GM12891 (cell line): ENCODE measurements around the gene EOMES.

Experiments used
- DNase-seq: peaks from one replicate; pipeline ENCODE4 v3.0.0; 2011; ENCODE audit warnings: low spot score; ENCODE audit not compliant: insufficient read length
- FAIRE-seq: peaks from 2 replicates; lab custom pipeline; 2011; peaks lifted over from hg19 to GRCh38; lab: Jason Lieb, UNC
- PAX5 ChIP-seq: IDR thresholded peaks from 2 replicates; pipeline ENCODE4 v1.6.1; 2011; ENCODE audit warnings: low read length, moderate library complexity, mild to moderate bottlenecking; ENCODE audit not compliant: insufficient read depth, severe bottlenecking
- POLR2A ChIP-seq: IDR thresholded peaks from 2 replicates; pipeline ENCODE4 v1.6.1; 2011; ENCODE audit warnings: low read depth, low read length, control low read depth
- POLR2AphosphoS5 ChIP-seq: IDR thresholded peaks from 2 replicates; pipeline ENCODE4 v1.6.1; 2011; ENCODE audit warnings: low read depth, low read length, control low read depth
- POU2F2 ChIP-seq: IDR thresholded peaks from 2 replicates; pipeline ENCODE4 v1.6.1; 2011; ENCODE audit warnings: low read depth, mild to moderate bottlenecking, control low read depth, low read length, moderate library complexity
- SPI1 ChIP-seq: IDR thresholded peaks from 2 replicates; pipeline ENCODE4 v1.6.1; 2011; ENCODE audit warnings: low read depth, low read length, control low read depth
- TAF1 ChIP-seq: IDR thresholded peaks from 2 replicates; pipeline ENCODE4 v1.6.1; 2011; ENCODE audit warnings: low read depth, low read length, control low read depth

EOMES gene

GRCh38 chr3:27730774-27731659 lies 8.9 kb upstream of the EOMES start:
- TF ChIP-seq SPI1: no peak
- no peak for TF ChIP-seq POU2F2

GRCh38 chr3:27729748-27730611 lies 7.9 kb upstream of the EOMES start:
- TF ChIP-seq PAX5 (no peak), POU2F2 (no peak), POLR2AphosphoS5 (no peak), TAF1 (no peak), POLR2A (no peak), SPI1 (no peak)
- no peak for DNase-seq
- FAIRE-seq: no peak

More at GRCh38 chr3:27730774-27731659, 8.9 kb upstream of the EOMES start:
- FAIRE-seq (no peak), DNase-seq (no peak)

- no peak for TF ChIP-seq POU2F2
- no peak for TF ChIP-seq SPI1
- TF ChIP-seq POLR2A: no peak
- TF ChIP-seq PAX5: no peak
- FAIRE-seq (no peak), DNase-seq (no peak)
Observed at GRCh38 chr3:27729325-27729724, 7.2 kb upstream of the EOMES start.

GRCh38 chr3:27728195-27729087 lies 6.3 kb upstream of the EOMES start:
- no peak for FAIRE-seq
- no peak for DNase-seq
- no peak for TF ChIP-seq POU2F2
- no peak for TF ChIP-seq TAF1
- no peak for TF ChIP-seq POLR2A
- TF ChIP-seq SPI1: no peak
- no peak for TF ChIP-seq PAX5
- no peak for TF ChIP-seq POLR2AphosphoS5

GRCh38 chr3:27726240-27726639 lies 4.1 kb upstream of the EOMES start:
- TF ChIP-seq TAF1 (no peak), POLR2A (no peak), PAX5 (no peak), POLR2AphosphoS5 (no peak), POU2F2 (no peak)
- DNase-seq: no peak
- no peak for FAIRE-seq

GRCh38 chr3:27724459-27725197 lies 2.5 kb upstream of the EOMES start:
- no peak for TF ChIP-seq POLR2AphosphoS5
- TF ChIP-seq SPI1: no peak
- no peak for FAIRE-seq

GRCh38 chr3:27723815-27724458 lies 1.8 kb upstream of the EOMES start:
- DNase-seq (no peak), FAIRE-seq (no peak)

More at GRCh38 chr3:27724459-27725197, 2.5 kb upstream of the EOMES start:
- DNase-seq: no peak

GRCh38 chr3:27723456-27723814 lies 1.3 kb upstream of the EOMES start:
- no peak for DNase-seq
- FAIRE-seq: no peak
- TF ChIP-seq POLR2AphosphoS5 (no peak), SPI1 (no peak), PAX5 (no peak), TAF1 (no peak), POLR2A (no peak), POU2F2 (no peak)

More at GRCh38 chr3:27723815-27724458, 1.8 kb upstream of the EOMES start:
- no peak for TF ChIP-seq POLR2AphosphoS5
- no peak for TF ChIP-seq TAF1
- TF ChIP-seq POU2F2: no peak
- no peak for TF ChIP-seq SPI1
- TF ChIP-seq PAX5: no peak
- no peak for TF ChIP-seq POLR2A

GRCh38 chr3:27723001-27723445 lies 900 bp upstream of the EOMES start:
- FAIRE-seq: no peak
- TF ChIP-seq TAF1: no peak
- TF ChIP-seq POLR2A: no peak
- TF ChIP-seq POU2F2: no peak
- no peak for TF ChIP-seq SPI1
- TF ChIP-seq POLR2AphosphoS5: no peak
- TF ChIP-seq PAX5: no peak
- DNase-seq: no peak
